HCT116 (cell line): ENCODE results near the gene TMEM121. TPM values are rescaled to one million over a fixed set of nuclear protein-coding genes. Genes with fewer than 3 reads are reported as not detected.

Source experiments
- ATAC-seq: fragments of 200-7000 bp; cut with Tn5 transposase; 2 replicates; pipeline ENCODE4 v1.9.1; 2020; ENCODE audit warnings: mild to moderate bottlenecking, moderate library complexity
- BruUV-seq: library from RNA; stranded (reverse); fragments of 400-500 nt; replicated peaks from 2 replicates; lab custom pipeline; 2021; lab: Mats Ljungman, UMichigan
- CTCF ChIA-PET: fragments of 300-600 bp; sonication (Branson Sonifier 250); formaldehyde crosslinking; loops from one replicate; lab custom pipeline; 2021; ENCODE audit warnings: antibody characterized with exemption; lab: Charles Lee
- POLR2A ChIA-PET: fragments of 300-600, 350-600 bp; sonication (Branson Sonifier 250); formaldehyde crosslinking; loops from one replicate; lab custom pipeline; 2021; ENCODE audit warnings: antibody characterized with exemption; lab: Charles Lee
- RAD21 ChIA-PET, 2 experiments: fragments of 300-600 bp; sonication (Branson Sonifier 250); formaldehyde crosslinking; loops; one replicate each; lab custom pipeline; 2023; ENCODE audit warnings: low total read pairs in 2 of 2; ENCODE audit not compliant: uncharacterized antibody in 2 of 2, unreplicated experiment in 2 of 2, low non-redundant PET in 1 of 2; lab: Charles Lee
- DNase-seq: peaks from one replicate; pipeline ENCODE4 v3.0.0-alpha.2; 2010; ENCODE audit warnings: low read depth, low spot score
- H2AFZ ChIP-seq: fragments of 200-600 bp; shearing (Covaris generic), sonication (generic); 2 replicates; pipeline ENCODE4 v1.6.1; 2017; ENCODE audit warnings: low read depth, mixed run types, mixed read lengths, antibody characterized with exemption, low read length; ENCODE audit not compliant: poor library complexity, severe bottlenecking
- H3K27ac ChIP-seq: 2 replicates; pipeline ENCODE4 v1.5.1; 2012; ENCODE audit warnings: low read depth, low read length
- H3K27me3 ChIP-seq: fragments of 200-600 bp; sonication (generic); 2 replicates; pipeline ENCODE4 v1.6.1; 2016; ENCODE audit warnings: mixed run types, low read length, mixed read lengths; ENCODE audit not compliant: insufficient read depth
- H3K36me3 ChIP-seq, 2 experiments: fragments of 200-500 bp in 1 of 2; fragments of 200-600 bp in 1 of 2; sonication (Bioruptor generic) in 1 of 2; sonication (generic) in 1 of 2; 2 replicates each; pipeline versions ENCODE4 v1.5.1 to v1.6.1; 2014 to 2016; ENCODE audit warnings: low read length in 2 of 2, inconsistent platforms in 1 of 2, mixed read lengths in 1 of 2, mixed run types in 1 of 2; ENCODE audit not compliant: insufficient read depth in 2 of 2, control insufficient read depth in 1 of 2
- H3K4me1 ChIP-seq, 2 experiments: fragments of 200-600 bp in 1 of 2; sonication (generic) in 1 of 2; 2 replicates each; pipeline versions ENCODE4 v1.5.1 to v1.6.1; 2012 to 2017; ENCODE audit warnings: low read length in 2 of 2, inconsistent platforms in 1 of 2, mild to moderate bottlenecking in 1 of 2, mixed read lengths in 1 of 2, mixed run types in 1 of 2, moderate library complexity in 1 of 2; ENCODE audit not compliant: insufficient read depth in 2 of 2, control insufficient read depth in 1 of 2
- H3K4me2 ChIP-seq: fragments of 200-600 bp; sonication (generic); 2 replicates; pipeline ENCODE4 v1.6.1; 2017; ENCODE audit warnings: mixed run types, low read length, mixed read lengths
- H3K4me3 ChIP-seq, 2 experiments: fragments of 200-600 bp in 1 of 2; sonication (generic) in 1 of 2; replicated peaks in 1 of 2; 2 replicates each; pipeline ENCODE4 v1.5.1; 2011 to 2016; ENCODE audit warnings: low read length in 2 of 2, control low read depth in 1 of 2, low read depth in 1 of 2, mild to moderate bottlenecking in 1 of 2, mixed read lengths in 1 of 2, mixed run types in 1 of 2
- H3K79me2 ChIP-seq: fragments of 200-600 bp; sonication (generic); 2 replicates; pipeline ENCODE4 v1.6.1; 2017; ENCODE audit warnings: mild to moderate bottlenecking, mixed run types, low read length, moderate library complexity, mixed read lengths; ENCODE audit not compliant: insufficient read depth
- H3K9ac ChIP-seq: fragments of 200-600 bp; sonication (generic); 2 replicates; pipeline ENCODE4 v1.6.1; 2016; ENCODE audit warnings: low read length, mixed read lengths
- H3K9me2 ChIP-seq: fragments of 200-600 bp; sonication (generic), shearing (Covaris generic); 2 replicates; pipeline ENCODE4 v1.6.1; 2017; ENCODE audit warnings: mixed run types, mild to moderate bottlenecking, moderate library complexity; ENCODE audit not compliant: insufficient read depth
- H3K9me3 ChIP-seq, 2 experiments: fragments of 200-500 bp in 1 of 2; fragments of 200-600 bp in 1 of 2; sonication (Bioruptor generic) in 1 of 2; sonication (generic) in 1 of 2; 2 replicates each; pipeline ENCODE4 v1.6.1; 2014 to 2017; ENCODE audit warnings: low read length in 2 of 2, mixed read lengths in 2 of 2, inconsistent platforms in 1 of 2, low read depth in 1 of 2, mild to moderate bottlenecking in 1 of 2, mixed run types in 1 of 2, moderate library complexity in 1 of 2; ENCODE audit not compliant: control insufficient read depth in 1 of 2, insufficient read depth in 1 of 2
- H4K20me1 ChIP-seq: fragments of 200-600 bp; sonication (generic), shearing (Covaris generic); 2 replicates; pipeline ENCODE4 v1.6.1; 2017; ENCODE audit warnings: mixed run types, mild to moderate bottlenecking, moderate library complexity; ENCODE audit not compliant: insufficient read depth
- CEBPB ChIP-seq: IDR thresholded peaks from 2 replicates; pipeline ENCODE4 v1.6.1; 2012; ENCODE audit warnings: low read depth
- ELF1 ChIP-seq: IDR thresholded peaks from 2 replicates; pipeline ENCODE4 v1.6.1; 2012; ENCODE audit warnings: low read depth, borderline replicate concordance
- EZH2 ChIP-seq: fragments of 200-600 bp; sonication (generic); IDR thresholded peaks from 2 replicates; pipeline ENCODE4 v1.6.1; 2017; ENCODE audit warnings: antibody characterized with exemption, mixed run types
- EZH2phosphoT487 ChIP-seq: fragments of 200-600 bp; IDR thresholded peaks from 2 replicates; pipeline ENCODE4 v1.6.1; 2018; ENCODE audit warnings: antibody characterized with exemption, borderline replicate concordance
- FOSL1 ChIP-seq: IDR thresholded peaks from 2 replicates; pipeline ENCODE4 v1.6.1; 2012; ENCODE audit warnings: low read depth
- JUND ChIP-seq: IDR thresholded peaks from 2 replicates; pipeline ENCODE4 v1.6.1; 2012
- POLR2A ChIP-seq: IDR thresholded peaks from 2 replicates; pipeline ENCODE4 v1.7.0; 2011; ENCODE audit warnings: borderline replicate concordance; ENCODE audit not compliant: insufficient read depth, insufficient read length; ENCODE audit errors: extremely low read depth
- RAD21 ChIP-seq: IDR thresholded peaks from 2 replicates; pipeline ENCODE4 v1.6.1; 2012; ENCODE audit warnings: low read depth, mild to moderate bottlenecking
- SIN3A ChIP-seq: IDR thresholded peaks from 2 replicates; pipeline ENCODE4 v1.6.1; 2012; ENCODE audit warnings: low read depth
- SP1 ChIP-seq: IDR thresholded peaks from 2 replicates; pipeline ENCODE4 v1.6.1; 2012; ENCODE audit warnings: low read depth
- SRF ChIP-seq: IDR thresholded peaks from 2 replicates; pipeline ENCODE4 v1.6.1; 2012; ENCODE audit warnings: low read depth
- YY1 ChIP-seq: IDR thresholded peaks from 2 replicates; pipeline ENCODE4 v1.6.1; 2011; ENCODE audit warnings: low read length, low read depth, moderate library complexity, mild to moderate bottlenecking; ENCODE audit not compliant: insufficient replicate concordance; ENCODE audit errors: extremely low read depth
- ZFX ChIP-seq: fragments of 450-650 bp; IDR thresholded peaks from 2 replicates; pipeline ENCODE4 v1.6.1; 2017
- ZNF274 ChIP-seq: fragments of 200-500 bp; sonication (Bioruptor generic); IDR thresholded peaks from 2 replicates; pipeline ENCODE4 v1.6.1; 2014; ENCODE audit warnings: mild to moderate bottlenecking, low read depth, low read length, inconsistent platforms
- intact Hi-C: fragments of 100-400 bp; cut with micrococcal nuclease; formaldehyde crosslinking; loops from 2 replicates; pipeline ENCODE4 v1.10.0; 2022
- total RNA-seq: library from RNA; stranded (reverse); gene quantifications from one replicate; pipeline ENCODE4 v1.2.1, GENCODE V29; 2021; ENCODE audit not compliant: unreplicated experiment
- TF ChIP-seq, protein P1 (sequence below): IDR thresholded peaks from 2 replicates; pipeline ENCODE4 v1.6.1; 2012
- TF ChIP-seq, protein P2 (sequence below): IDR thresholded peaks from 2 replicates; pipeline ENCODE4 v1.6.1; 2011; ENCODE audit warnings: mild to moderate bottlenecking, low read length, moderate library complexity; ENCODE audit not compliant: insufficient replicate concordance; ENCODE audit errors: extremely low read depth
- TF ChIP-seq, protein P3 (sequence below), 3 experiments: fragments of 200-600 bp in 1 of 3; sonication (generic) in 1 of 3; IDR thresholded peaks in 2 of 3; conservative IDR thresholded peaks in 1 of 3; 2 replicates each; pipeline ENCODE4 v1.5.1; 2012 to 2017; ENCODE audit warnings: low read depth in 2 of 3, low read length in 2 of 3, antibody characterized with exemption in 1 of 3, borderline replicate concordance in 1 of 3, control low read depth in 1 of 3, mild to moderate bottlenecking in 1 of 3, mixed read lengths in 1 of 3, mixed run types in 1 of 3, moderate library complexity in 1 of 3; ENCODE audit not compliant: insufficient read depth in 1 of 3

The TMEM121 gene
- total RNA-seq, 1 experiment from 2014 or later = 5.5 TPM

DNA sequence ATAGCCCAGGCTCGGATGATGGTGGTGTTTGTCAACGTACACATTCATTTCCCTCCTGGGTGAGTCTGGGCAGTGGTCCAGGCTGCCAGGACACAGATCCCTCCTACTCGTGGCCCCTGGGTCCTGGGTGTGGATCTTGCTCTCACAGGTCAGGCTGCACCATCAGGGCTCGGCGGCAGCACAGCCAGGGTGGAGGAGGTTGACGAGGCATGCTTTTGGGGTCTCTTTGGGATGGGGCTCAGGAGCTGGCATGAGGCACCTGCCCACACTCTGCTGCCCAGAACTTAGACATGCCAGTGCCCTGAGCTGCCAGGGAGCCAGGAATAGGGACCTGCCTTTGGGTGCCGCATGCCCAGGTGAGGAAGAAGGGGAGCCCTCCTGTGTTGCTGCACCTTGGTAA is 9.7 kb downstream of the TMEM121 start:
- peaks cover 0 to 3% of the 10 kb centered on the region in 2 experiments; a peak in 1 of 4 replicates for H3K4me1 ChIP-seq
- intact Hi-C loops = loop anchor here (5.0 to 10.0 kb wide), 2 partner anchors 411 to 619 kb away; no protein-coding TSS in a partner anchor
- ATAC-seq = no peak
- H3K79me2 ChIP-seq = no peaks in the 10 kb centered on the region
- no peak overlapping the region for H2AFZ ChIP-seq
- no peak overlapping the region for H3K4me3 ChIP-seq
- ChIA-PET RAD21 (no interaction called here), CTCF (no interaction called here), POLR2A (no interaction called here)
- no peaks in the 10 kb centered on the region for H3K27me3 ChIP-seq
- H3K9ac ChIP-seq = no peak overlapping the region
- no peak overlapping the region for H3K4me2 ChIP-seq
- H3K9me3 ChIP-seq = no peaks in the 10 kb centered on the region
- H3K36me3 ChIP-seq = no peaks in the 10 kb centered on the region
- H3K27ac ChIP-seq = no peak overlapping the region
- BruUV-seq = no TSS peak
- H4K20me1 ChIP-seq = no peaks in the 10 kb centered on the region
- DNase-seq = no peak
- no peaks in the 10 kb centered on the region for H3K9me2 ChIP-seq
- TF ChIP-seq SIN3A (no peak), SP1 (no peak), ELF1 (no peak), JUND (no peak), ZFX (no peak), SRF (no peak), ZNF274 (no peak), RAD21 (no peak), CEBPB (no peak), POLR2A (no peak), EZH2 (no peak), EZH2phosphoT487 (no peak), FOSL1 (no peak), YY1 (no peak)
- TF ChIP-seq, protein P1, sequence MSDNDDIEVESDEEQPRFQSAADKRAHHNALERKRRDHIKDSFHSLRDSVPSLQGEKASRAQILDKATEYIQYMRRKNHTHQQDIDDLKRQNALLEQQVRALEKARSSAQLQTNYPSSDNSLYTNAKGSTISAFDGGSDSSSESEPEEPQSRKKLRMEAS = no peak
- TF ChIP-seq, protein P2, sequence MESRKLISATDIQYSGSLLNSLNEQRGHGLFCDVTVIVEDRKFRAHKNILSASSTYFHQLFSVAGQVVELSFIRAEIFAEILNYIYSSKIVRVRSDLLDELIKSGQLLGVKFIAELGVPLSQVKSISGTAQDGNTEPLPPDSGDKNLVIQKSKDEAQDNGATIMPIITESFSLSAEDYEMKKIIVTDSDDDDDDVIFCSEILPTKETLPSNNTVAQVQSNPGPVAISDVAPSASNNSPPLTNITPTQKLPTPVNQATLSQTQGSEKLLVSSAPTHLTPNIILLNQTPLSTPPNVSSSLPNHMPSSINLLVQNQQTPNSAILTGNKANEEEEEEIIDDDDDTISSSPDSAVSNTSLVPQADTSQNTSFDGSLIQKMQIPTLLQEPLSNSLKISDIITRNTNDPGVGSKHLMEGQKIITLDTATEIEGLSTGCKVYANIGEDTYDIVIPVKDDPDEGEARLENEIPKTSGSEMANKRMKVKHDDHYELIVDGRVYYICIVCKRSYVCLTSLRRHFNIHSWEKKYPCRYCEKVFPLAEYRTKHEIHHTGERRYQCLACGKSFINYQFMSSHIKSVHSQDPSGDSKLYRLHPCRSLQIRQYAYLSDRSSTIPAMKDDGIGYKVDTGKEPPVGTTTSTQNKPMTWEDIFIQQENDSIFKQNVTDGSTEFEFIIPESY = no peak
- TF ChIP-seq, protein P3, sequence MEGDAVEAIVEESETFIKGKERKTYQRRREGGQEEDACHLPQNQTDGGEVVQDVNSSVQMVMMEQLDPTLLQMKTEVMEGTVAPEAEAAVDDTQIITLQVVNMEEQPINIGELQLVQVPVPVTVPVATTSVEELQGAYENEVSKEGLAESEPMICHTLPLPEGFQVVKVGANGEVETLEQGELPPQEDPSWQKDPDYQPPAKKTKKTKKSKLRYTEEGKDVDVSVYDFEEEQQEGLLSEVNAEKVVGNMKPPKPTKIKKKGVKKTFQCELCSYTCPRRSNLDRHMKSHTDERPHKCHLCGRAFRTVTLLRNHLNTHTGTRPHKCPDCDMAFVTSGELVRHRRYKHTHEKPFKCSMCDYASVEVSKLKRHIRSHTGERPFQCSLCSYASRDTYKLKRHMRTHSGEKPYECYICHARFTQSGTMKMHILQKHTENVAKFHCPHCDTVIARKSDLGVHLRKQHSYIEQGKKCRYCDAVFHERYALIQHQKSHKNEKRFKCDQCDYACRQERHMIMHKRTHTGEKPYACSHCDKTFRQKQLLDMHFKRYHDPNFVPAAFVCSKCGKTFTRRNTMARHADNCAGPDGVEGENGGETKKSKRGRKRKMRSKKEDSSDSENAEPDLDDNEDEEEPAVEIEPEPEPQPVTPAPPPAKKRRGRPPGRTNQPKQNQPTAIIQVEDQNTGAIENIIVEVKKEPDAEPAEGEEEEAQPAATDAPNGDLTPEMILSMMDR (IDR thresholded peaks at IDR 0.05 in 2 of 3, conservative IDR thresholded peaks at IDR 0.05 in 1 of 3; ENCODE audit: borderline replicate concordance in 1 of 3, insufficient read depth in 1 of 3, low read depth in 2 of 3, low read length in 2 of 3) = no peak
